HG02642 (cell line): ENCODE measurements around the gene C2orf69.
"Not testable (repeated sequence)": the region's sequence is repeated elsewhere in the genome, so short reads cannot be mapped to it uniquely, and the experiment has no call there.

Source experiments
- ATAC-seq: cut with Tn5 transposase; IDR thresholded peaks from one replicate; pipeline ENCODE4 v1.9.1; 2021; ENCODE audit warnings: mild to moderate bottlenecking; ENCODE audit not compliant: unreplicated experiment, poor library complexity

Gene C2orf69

GRCh38 chr2:199912553-199913114 lies 1.5 kb downstream of the C2orf69 start:
- not testable (repeated sequence) for ATAC-seq

- ATAC-seq = no peak
Observed at GRCh38 chr2:199914372-199914958, 3.4 kb downstream of the C2orf69 start.

DNA sequence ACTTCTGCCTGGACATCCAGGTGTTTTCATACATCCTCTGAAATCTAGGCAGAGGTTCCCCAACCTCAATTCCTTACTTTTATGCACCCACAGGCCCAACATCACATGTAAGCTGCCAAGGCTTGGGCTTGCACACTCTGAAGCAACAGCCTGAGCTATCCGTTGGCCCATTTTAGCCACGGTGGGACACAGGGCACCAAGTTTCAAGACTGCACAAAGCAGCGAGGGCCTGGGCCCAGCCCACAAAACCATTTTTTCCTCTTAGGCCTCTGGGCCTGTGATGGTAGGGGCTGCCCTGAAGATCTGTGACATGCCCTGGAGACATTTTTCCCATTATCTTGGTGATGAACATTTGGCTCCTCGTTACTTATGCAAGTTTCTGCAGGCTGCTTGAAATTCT lies 5.9 kb downstream of the C2orf69 start:
- no peak for ATAC-seq

GRCh38 chr2:199922856-199923255 lies 11.8 kb downstream of the C2orf69 start:
- ATAC-seq = no peak

- no peak for ATAC-seq
Observed at GRCh38 chr2:199923924-199924323, 12.8 kb downstream of the C2orf69 start.

DNA sequence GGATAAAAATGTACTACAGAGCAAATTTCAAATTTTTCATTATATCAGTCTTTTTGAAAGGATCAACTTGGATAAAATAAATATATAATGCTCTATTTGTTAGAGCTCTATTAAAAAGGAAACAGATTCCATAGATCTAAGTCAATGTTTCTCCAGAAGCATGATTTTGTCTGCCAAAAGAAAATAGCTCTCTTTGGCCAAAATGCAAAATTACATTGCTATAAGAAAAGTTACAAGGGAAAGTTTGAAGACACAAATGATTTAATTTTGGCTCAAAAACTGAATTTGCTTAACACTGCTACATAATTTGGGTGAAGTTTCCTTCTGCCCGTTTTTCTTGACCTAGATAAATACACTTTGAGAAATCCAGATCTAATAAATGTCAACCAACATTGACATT lies 15.7 kb downstream of the C2orf69 start:
- ATAC-seq = no peak

- no peak for ATAC-seq
Observed at GRCh38 chr2:199928226-199928625, 17.1 kb downstream of the C2orf69 start.

GRCh38 chr2:199928626-199929025 lies 17.5 kb downstream of the C2orf69 start:
- no peak for ATAC-seq

GRCh38 chr2:199929262-199929661 lies 18.2 kb downstream of the C2orf69 start:
- no peak for ATAC-seq

- ATAC-seq = no peak
Observed at GRCh38 chr2:199932312-199932855, 21.3 kb downstream of the C2orf69 start.

- no peak for ATAC-seq
Observed at GRCh38 chr2:199933466-199933865, 22.4 kb downstream of the C2orf69 start.

DNA sequence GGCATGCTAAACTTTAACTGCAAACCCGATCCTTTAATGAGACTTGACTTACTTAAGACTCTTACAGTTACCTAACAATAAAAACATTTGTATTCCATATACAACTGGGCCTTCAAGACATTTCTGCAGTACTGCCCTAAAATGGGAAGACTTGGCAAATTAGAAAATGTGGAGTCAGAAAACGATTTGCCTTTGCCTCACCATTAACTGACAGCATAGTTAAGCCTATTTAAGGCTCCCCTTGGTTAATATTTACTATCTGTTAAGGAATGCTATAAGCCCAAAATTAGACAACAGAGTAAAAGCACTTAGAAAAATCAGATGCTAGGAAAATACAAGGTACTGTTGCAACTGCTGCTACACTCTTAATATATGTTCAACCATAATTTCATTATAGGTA lies 25.5 kb downstream of the C2orf69 start:
- ATAC-seq = no peak

- no peak for ATAC-seq
Observed at GRCh38 chr2:199940373-199940772, 29.3 kb downstream of the C2orf69 start.

DNA sequence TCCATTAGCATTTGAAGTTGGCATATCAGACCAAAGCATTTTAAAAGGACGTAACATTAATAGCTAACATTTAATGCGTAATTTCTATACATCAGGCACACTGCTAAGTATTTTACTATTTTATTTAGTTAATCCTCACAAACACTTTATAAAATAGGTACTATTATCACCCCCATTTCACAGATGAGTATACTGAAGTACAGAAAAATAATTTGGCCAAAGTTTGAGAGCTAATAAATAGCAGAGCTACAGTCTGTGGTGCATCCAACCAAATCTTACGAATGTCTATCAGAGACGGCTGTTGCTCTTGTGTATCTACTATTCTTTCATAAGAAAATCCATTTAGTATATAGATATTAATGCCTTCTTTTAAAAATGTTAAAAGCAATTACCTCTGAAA lies 32.3 kb downstream of the C2orf69 start:
- no peak for ATAC-seq

DNA sequence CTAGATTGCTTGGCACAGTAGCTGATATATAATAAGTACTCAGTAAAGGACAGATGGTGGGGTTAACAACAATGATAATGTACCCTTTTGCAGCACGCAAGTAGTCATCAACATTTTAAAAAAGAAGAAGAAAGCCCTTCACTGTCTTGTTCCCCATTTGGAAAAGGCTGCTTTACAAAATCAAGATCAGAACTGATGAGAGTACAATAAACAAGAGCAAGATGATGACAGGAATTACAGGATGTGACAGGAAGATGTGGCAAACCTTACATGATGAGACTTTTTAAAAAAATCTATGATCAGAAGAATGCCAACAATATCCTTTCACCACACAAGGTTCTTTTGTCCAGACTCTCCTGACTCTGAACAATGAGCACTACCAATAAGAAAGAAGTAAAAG lies 35.1 kb downstream of the C2orf69 start:
- no peak for ATAC-seq

DNA sequence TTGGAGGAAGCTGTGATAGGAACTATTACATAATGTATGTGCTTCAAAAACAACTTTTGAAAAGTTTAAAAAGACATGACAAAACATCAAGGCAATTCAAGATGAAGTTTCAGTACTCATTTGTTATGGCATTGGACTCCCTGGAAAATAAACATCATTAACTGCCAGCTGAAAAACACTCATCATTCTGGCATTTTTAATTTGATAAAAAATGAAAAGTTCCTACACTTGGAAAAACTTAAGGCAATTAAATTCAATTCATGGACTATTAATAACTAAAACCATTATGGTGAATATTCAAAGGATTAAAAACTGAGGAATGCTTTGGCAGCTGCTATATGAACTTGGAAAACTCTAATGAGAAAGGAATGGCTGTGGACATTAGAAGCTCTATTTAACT lies 35.7 kb downstream of the C2orf69 start:
- ATAC-seq = no peak

DNA sequence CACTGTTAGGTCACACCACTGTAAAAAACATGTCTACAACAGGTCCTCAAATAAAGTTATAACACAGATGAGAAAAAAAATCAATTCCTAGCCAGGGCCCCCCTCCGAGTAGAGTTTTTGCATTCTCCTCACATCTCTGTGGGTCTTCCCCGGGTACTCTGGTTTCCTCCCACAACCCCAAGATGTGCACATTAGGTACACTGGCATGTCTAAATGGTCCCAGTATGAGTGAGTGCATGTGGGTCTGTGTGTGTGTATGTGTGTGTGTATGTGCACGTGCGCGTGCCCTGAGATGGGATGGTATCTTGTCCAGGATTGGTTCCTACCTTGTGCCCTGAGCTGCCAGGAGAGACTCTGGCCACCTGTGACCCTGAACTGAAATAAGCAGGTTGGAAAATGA lies 39.3 kb downstream of the C2orf69 start:
- no peak for ATAC-seq

DNA sequence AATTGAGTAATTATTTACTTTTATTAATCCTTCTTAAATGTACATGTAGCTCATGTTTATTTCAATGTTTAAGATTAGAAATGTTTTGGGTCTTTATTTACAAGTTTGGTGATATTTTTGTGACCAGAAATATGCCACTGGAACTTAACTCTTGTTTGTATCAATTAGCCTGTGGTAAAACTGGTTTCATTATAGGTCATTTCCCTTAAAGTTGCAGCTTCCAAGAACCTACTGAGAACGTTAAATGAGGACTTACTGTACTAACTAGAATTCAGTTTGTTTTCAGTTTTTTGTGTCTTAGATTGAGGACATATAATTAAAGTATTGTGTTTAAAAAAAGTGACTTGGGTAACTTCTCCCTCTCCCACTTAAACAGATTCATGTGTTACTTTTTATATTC lies 39.9 kb downstream of the C2orf69 start:
- ATAC-seq = no peak

- ATAC-seq = peak; percentile 52
Observed at GRCh38 chr2:199955007-199955338, 43.9 kb downstream of the C2orf69 start.

GRCh38 chr2:199955339-199956061 lies 44.4 kb downstream of the C2orf69 start, which contains the start of the genes MAIP1 and TYW5:
MAIP1 (plus strand) TSS chr2:199955582; CDS start chr2:199955799, 217 bp downstream.
TYW5 (minus strand) TSS chr2:199955491; CDS start chr2:199955470, 21 bp downstream.
- ATAC-seq = peak; percentile 88

GRCh38 chr2:199956062-199956380 lies 44.9 kb downstream of the C2orf69 start:
- ATAC-seq = no peak

- no peak for ATAC-seq
Observed at GRCh38 chr2:199958014-199958413, 46.9 kb downstream of the C2orf69 start.
